DND-41 (cell line): Measurements from ENCODE around the gene OR51I1.

Source experiments
- EZH2 ChIP-seq: IDR thresholded peaks from 3 replicates; pipeline ENCODE4 v1.6.1; 2012; ENCODE audit warnings: borderline replicate concordance, low read depth, mild to moderate bottlenecking, moderate library complexity, low read length, inconsistent platforms; ENCODE audit not compliant: severe bottlenecking
- TF ChIP-seq, protein P1 (sequence below): IDR thresholded peaks from 2 replicates; pipeline ENCODE4 v1.5.1; 2012; ENCODE audit warnings: borderline replicate concordance, low read length, moderate library complexity, mild to moderate bottlenecking; ENCODE audit not compliant: poor library complexity, severe bottlenecking; ENCODE audit errors: extremely low read depth

DNA sequence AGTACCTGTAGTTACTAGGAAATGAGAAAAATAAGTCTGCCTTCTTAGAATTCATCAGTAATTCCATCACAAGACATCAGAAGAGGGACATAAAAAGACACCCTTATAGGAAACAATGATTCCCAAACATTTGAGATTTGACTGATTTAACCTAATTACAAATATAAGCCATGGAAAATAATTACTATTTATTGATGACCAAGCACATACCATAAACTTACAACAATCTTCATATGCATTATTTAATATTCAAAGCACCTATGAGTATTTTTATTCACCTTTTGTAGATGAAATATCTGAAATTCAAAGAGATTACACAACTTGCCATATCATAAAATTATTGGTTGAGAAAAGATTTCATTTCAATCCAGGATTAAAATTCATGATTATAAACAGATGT, 32.6 kb upstream of the OR51I1 start:
- TF ChIP-seq EZH2, result no peak
- TF ChIP-seq, protein P1, sequence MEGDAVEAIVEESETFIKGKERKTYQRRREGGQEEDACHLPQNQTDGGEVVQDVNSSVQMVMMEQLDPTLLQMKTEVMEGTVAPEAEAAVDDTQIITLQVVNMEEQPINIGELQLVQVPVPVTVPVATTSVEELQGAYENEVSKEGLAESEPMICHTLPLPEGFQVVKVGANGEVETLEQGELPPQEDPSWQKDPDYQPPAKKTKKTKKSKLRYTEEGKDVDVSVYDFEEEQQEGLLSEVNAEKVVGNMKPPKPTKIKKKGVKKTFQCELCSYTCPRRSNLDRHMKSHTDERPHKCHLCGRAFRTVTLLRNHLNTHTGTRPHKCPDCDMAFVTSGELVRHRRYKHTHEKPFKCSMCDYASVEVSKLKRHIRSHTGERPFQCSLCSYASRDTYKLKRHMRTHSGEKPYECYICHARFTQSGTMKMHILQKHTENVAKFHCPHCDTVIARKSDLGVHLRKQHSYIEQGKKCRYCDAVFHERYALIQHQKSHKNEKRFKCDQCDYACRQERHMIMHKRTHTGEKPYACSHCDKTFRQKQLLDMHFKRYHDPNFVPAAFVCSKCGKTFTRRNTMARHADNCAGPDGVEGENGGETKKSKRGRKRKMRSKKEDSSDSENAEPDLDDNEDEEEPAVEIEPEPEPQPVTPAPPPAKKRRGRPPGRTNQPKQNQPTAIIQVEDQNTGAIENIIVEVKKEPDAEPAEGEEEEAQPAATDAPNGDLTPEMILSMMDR, result no peak
